ENCODE results near the gene NAA16. TPM values are rescaled to one million over a fixed set of nuclear protein-coding genes. Genes with fewer than 3 reads are reported as not detected.

NAA16 gene
- total RNA-seq, 4 donors from 2014 or later = 13.8 to 22.0 (median 14.9) TPM

- intact Hi-C loops (cut with DNase I) = no loop called here
- H3K4me3 ChIP-seq = no peak overlapping the region
- DNase-seq (ENCODE audit: extremely low spot score) = no peak
- no peaks in the 10 kb centered on the region for H3K27me3 ChIP-seq
- H3K27ac ChIP-seq (replicated peaks in 1 of 4) = no peak overlapping the region
- no peak for TF ChIP-seq EP300 (IDR thresholded peaks at IDR 0.05)
- TF ChIP-seq POLR2AphosphoS5 (IDR thresholded peaks at IDR 0.05) = no peak
- no peak for TF ChIP-seq POLR2A (IDR thresholded peaks at IDR 0.05; ENCODE audit: low read depth)
- TF ChIP-seq CTCF (IDR thresholded peaks at IDR 0.05) = no peak
- peaks cover 24 to 45% (median 33%) of the 10 kb centered on the region in 4 donors for H3K36me3 ChIP-seq
- H3K4me1 ChIP-seq = no peaks in the 10 kb centered on the region
- 92% methylated on average over 5 of the region's 5 CpGs for WGBS
- no peaks in the 10 kb centered on the region for H3K9me3 ChIP-seq
These were observed 66.4 kb downstream of the NAA16 start for GRCh38 chr13:41377446-41377845.

- TF ChIP-seq CTCF (IDR thresholded peaks at IDR 0.05) (no peak), POLR2A (IDR thresholded peaks at IDR 0.05; ENCODE audit: low read depth) (no peak), EP300 (IDR thresholded peaks at IDR 0.05) (no peak), POLR2AphosphoS5 (IDR thresholded peaks at IDR 0.05) (no peak)
- Histone ChIP-seq H3K27me3 (no peaks in the 10 kb centered on the region), H3K36me3 (no peaks in the 10 kb centered on the region), H3K9me3 (no peaks in the 10 kb centered on the region), H3K27ac (replicated peaks in 1 of 4) (no peak overlapping the region), H3K4me3 (no peak overlapping the region), H3K4me1 (no peaks in the 10 kb centered on the region)
- DNase-seq (ENCODE audit: extremely low spot score) = no peak
- WGBS = 33% methylated on average over 4 of the region's 4 CpGs
- intact Hi-C loops (cut with DNase I) = no loop called here
These were observed 71.4 kb downstream of the NAA16 start for GRCh38 chr13:41382431-41382830.

- no peak overlapping the region for H3K4me3 ChIP-seq
- TF ChIP-seq CTCF (IDR thresholded peaks at IDR 0.05) = no peak
- TF ChIP-seq POLR2AphosphoS5 (IDR thresholded peaks at IDR 0.05) = no peak
- TF ChIP-seq EP300 (IDR thresholded peaks at IDR 0.05) = no peak
- TF ChIP-seq POLR2A (IDR thresholded peaks at IDR 0.05; ENCODE audit: low read depth) = no peak
- H3K4me1 ChIP-seq = peaks cover 0 to 6% (median 0%) of the 10 kb centered on the region in 4 donors
- no peaks in the 10 kb centered on the region for H3K36me3 ChIP-seq
- intact Hi-C loops (cut with DNase I) = no loop called here
- H3K9me3 ChIP-seq = no peaks in the 10 kb centered on the region
- 26% methylated on average over 3 of the region's 3 CpGs for WGBS
- H3K27me3 ChIP-seq = no peaks in the 10 kb centered on the region
- no peak for DNase-seq (ENCODE audit: extremely low spot score)
- H3K27ac ChIP-seq (replicated peaks in 1 of 4) = no peak overlapping the region
These were observed 72.3 kb downstream of the NAA16 start for GRCh38 chr13:41383386-41383785.

GRCh38 chr13:41384749-41385503 lies 73.9 kb downstream of the NAA16 start:
- Histone ChIP-seq H3K27me3 (no peaks in the 10 kb centered on the region), H3K9me3 (no peaks in the 10 kb centered on the region), H3K27ac (replicated peaks in 1 of 4) (no peak overlapping the region), H3K4me3 (no peak overlapping the region), H3K4me1 (peaks cover 0 to 6% (median 0%) of the 10 kb centered on the region in 4 donors), H3K36me3 (no peaks in the 10 kb centered on the region)
- DNase-seq (ENCODE audit: extremely low spot score) = no peak
- intact Hi-C loops (cut with DNase I) = no loop called here
- 87% methylated on average over 17 of the region's 20 CpGs for WGBS
- TF ChIP-seq POLR2AphosphoS5 (IDR thresholded peaks at IDR 0.05) = no peak
- no peak for TF ChIP-seq POLR2A (IDR thresholded peaks at IDR 0.05; ENCODE audit: low read depth)
- peak; percentile 29 to 37 (median 35) for TF ChIP-seq CTCF (IDR thresholded peaks at IDR 0.05)
